ENCODE measurements around the gene CACNG5. TPM values are rescaled to one million over a fixed set of nuclear protein-coding genes. Genes with fewer than 3 reads are reported as not detected.

CACNG5 gene
- total RNA-seq, 4 donors from 2014 or later = not detected

GRCh38 chr17:66817750-66818149 lies 17.2 kb upstream of the CACNG5 start:
- Histone ChIP-seq H3K4me1 (no peaks in the 10 kb centered on the region), H3K27ac (no peak overlapping the region), H3K9me3 (peaks cover 0 to 14% (median 0%) of the 10 kb centered on the region in 3 donors), H3K36me3 (no peaks in the 10 kb centered on the region), H3K27me3 (peaks cover 30% of the 10 kb centered on the region), H3K4me3 (no peak overlapping the region)
- no peak for ATAC-seq
- WGBS, 2 donors (ENCODE audit: low coverage in 1 of 2) = 83 to 100% methylated on average over 1 of the region's 1 CpG
- TF ChIP-seq CTCF (IDR thresholded peaks at IDR 0.05) (no peak), POLR2A (IDR thresholded peaks at IDR 0.05) (no peak), EP300 (IDR thresholded peaks at IDR 0.05) (no peak), POLR2AphosphoS5 (IDR thresholded peaks at IDR 0.05) (no peak)

DNA sequence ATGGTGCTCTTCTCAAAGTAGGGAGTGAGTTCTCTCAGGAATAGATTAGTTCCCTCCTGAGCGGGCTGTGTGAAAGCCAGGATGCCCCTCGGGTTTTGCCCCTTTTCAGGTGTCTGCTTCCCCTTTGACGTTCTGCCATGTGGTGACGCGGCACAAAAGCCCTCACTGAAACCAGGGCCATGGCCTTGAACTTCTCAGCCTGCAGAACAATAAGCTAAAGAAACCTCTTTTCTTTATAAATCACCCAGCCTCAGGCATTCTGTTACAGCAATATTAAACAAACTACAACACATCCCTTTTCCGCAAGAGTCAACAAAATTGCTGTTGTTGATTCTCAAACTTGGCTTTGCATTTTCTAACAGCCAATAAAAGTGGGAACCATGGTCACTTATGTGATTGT lies 15.5 kb upstream of the CACNG5 start:
- TF ChIP-seq POLR2AphosphoS5 (IDR thresholded peaks at IDR 0.05) (no peak), EP300 (IDR thresholded peaks at IDR 0.05) (no peak), POLR2A (IDR thresholded peaks at IDR 0.05) (no peak), CTCF (IDR thresholded peaks at IDR 0.05) (no peak)
- Histone ChIP-seq H3K9me3 (peaks cover 0 to 14% (median 0%) of the 10 kb centered on the region in 3 donors), H3K27ac (no peak overlapping the region), H3K27me3 (peaks cover 42% of the 10 kb centered on the region), H3K36me3 (no peaks in the 10 kb centered on the region), H3K4me1 (no peaks in the 10 kb centered on the region), H3K4me3 (no peak overlapping the region)
- no peak for ATAC-seq
- WGBS, 2 donors (ENCODE audit: low coverage in 1 of 2) = 78 to 80% methylated on average over 6 of the region's 6 CpGs

- peaks cover 53% of the 10 kb centered on the region for H3K27me3 ChIP-seq
- H3K27ac ChIP-seq = no peak overlapping the region
- no peaks in the 10 kb centered on the region for H3K36me3 ChIP-seq
- WGBS, 2 donors (ENCODE audit: low coverage in 1 of 2) = 60 to 63% methylated on average over 1 to 8 of the region's 8 CpGs
- no peaks in the 10 kb centered on the region for H3K4me1 ChIP-seq
- ATAC-seq = no peak
- no peak for TF ChIP-seq POLR2A (IDR thresholded peaks at IDR 0.05)
- H3K9me3 ChIP-seq = peaks cover 0 to 19% (median 0%) of the 10 kb centered on the region in 3 donors
- H3K4me3 ChIP-seq = no peak overlapping the region
These were observed 12.9 kb upstream of the CACNG5 start for GRCh38 chr17:66822009-66822408.

GRCh38 chr17:66826856-66827255 lies 8.1 kb upstream of the CACNG5 start:
- Histone ChIP-seq H3K27ac (no peak overlapping the region), H3K4me1 (peaks cover 0 to 5% (median 0%) of the 10 kb centered on the region in 3 donors), H3K27me3 (peaks cover 60% of the 10 kb centered on the region), H3K36me3 (no peaks in the 10 kb centered on the region), H3K9me3 (peaks cover 0 to 5% (median 0%) of the 10 kb centered on the region in 3 donors), H3K4me3 (no peak overlapping the region)
- no peak for TF ChIP-seq EP300 (IDR thresholded peaks at IDR 0.05)
- TF ChIP-seq POLR2AphosphoS5 (IDR thresholded peaks at IDR 0.05) = no peak
- no peak for TF ChIP-seq POLR2A (IDR thresholded peaks at IDR 0.05)
- no peak for TF ChIP-seq CTCF (IDR thresholded peaks at IDR 0.05)
- ATAC-seq = no peak
- 73 to 77% methylated on average over 5 to 6 of the region's 6 CpGs for WGBS, 2 donors (ENCODE audit: low coverage in 1 of 2)

DNA sequence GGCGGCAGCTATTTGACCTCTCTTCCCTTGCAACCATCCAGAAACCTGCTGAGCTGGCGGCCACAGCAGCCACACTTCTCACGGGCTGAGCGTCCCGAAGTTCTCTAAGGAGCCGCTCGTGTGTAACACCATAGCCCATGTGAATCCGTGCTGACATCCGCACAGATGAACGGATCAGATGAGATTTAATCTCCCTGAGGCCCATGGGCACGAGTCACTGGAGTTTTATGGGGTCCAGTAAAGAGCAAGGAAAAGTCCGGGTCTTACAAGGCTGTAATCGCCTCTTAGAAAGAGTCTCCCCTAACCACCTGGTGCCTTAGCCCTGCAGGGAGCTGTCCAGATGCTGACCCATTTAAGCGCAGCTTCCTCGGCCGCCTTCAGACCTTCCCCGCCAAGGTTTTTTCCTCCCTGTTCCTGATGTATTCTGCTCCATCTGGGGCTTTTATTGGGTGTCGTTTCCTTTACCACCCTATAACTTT lies 5.5 kb upstream of the CACNG5 start:
- no peak for ATAC-seq
- Histone ChIP-seq H3K9me3 (peaks cover 0 to 5% (median 0%) of the 10 kb centered on the region in 3 donors), H3K27me3 (peaks cover 64% of the 10 kb centered on the region), H3K27ac (no peak overlapping the region), H3K4me3 (no peak overlapping the region), H3K36me3 (no peaks in the 10 kb centered on the region), H3K4me1 (peaks cover 0 to 5% (median 0%) of the 10 kb centered on the region in 3 donors)
- no peak for TF ChIP-seq POLR2A (IDR thresholded peaks at IDR 0.05)
- TF ChIP-seq EP300 (IDR thresholded peaks at IDR 0.05) = no peak
- TF ChIP-seq CTCF (IDR thresholded peaks at IDR 0.05) = no peak
- TF ChIP-seq POLR2AphosphoS5 (IDR thresholded peaks at IDR 0.05) = no peak
- 0 to 4% methylated on average over 6 to 15 of the region's 18 CpGs for WGBS, 2 donors (ENCODE audit: low coverage in 1 of 2)

All from gastroesophageal sphincter (tissue), 4 donors.